Lower leg skin (tissue), 4 donors: ENCODE data around the gene FNBP1L. TPM values are rescaled to one million over a fixed set of nuclear protein-coding genes. Genes with fewer than 3 reads are reported as not detected.
"Not testable (repeated sequence)": the region's sequence is repeated elsewhere in the genome, so short reads cannot be mapped to it uniquely, and the experiment has no call there.

Source experiments
- DNase-seq, 2 donors: peaks; one replicate each; pipeline ENCODE4 v3.0.0-alpha.2; 2019; ENCODE audit warnings: low spot score in 2 of 2
- H3K4me3 ChIP-seq: fragments of 200-600 bp; sonication (generic); 2 replicates; pipeline ENCODE4 v1.5.1; 2017; ENCODE audit warnings: mild to moderate bottlenecking, low read depth; ENCODE audit not compliant: poor library complexity, severe bottlenecking
- POLR2A ChIP-seq, 2 donors: fragments of 450-650 bp; IDR thresholded peaks; one replicate each; pipeline ENCODE4 v1.6.1; 2016 to 2017; ENCODE audit warnings: antibody characterized with exemption in 2 of 2, mild to moderate bottlenecking in 1 of 2, moderate library complexity in 1 of 2
- WGBS, 2 donors: methylation state at CpG; one replicate each; pipeline ENCODE4 v1.1.5; 2018; 5-methylcytosine and 5-hydroxymethylcytosine counted together
- intact Hi-C: fragments of 100-400 bp; cut with DNase I; formaldehyde crosslinking; loops from one replicate; pipeline ENCODE4 v1.15.0; 2023; ENCODE audit warnings: low total_unique reads
- total RNA-seq, 4 donors: library from RNA; depleted of rRNA; stranded (reverse); fragments of >200 nt; gene quantifications; one replicate each; pipeline ENCODE4 v1.1.0, GENCODE V29; 2016
- TF ChIP-seq, protein P1 (sequence below), 3 donors: fragments of 450-650 bp; IDR thresholded peaks; one replicate each; pipeline ENCODE4 v1.5.1; 2016; ENCODE audit warnings: antibody characterized with exemption in 3 of 3, mild to moderate bottlenecking in 3 of 3, moderate library complexity in 2 of 3

FNBP1L gene
- total RNA-seq, 4 donors from 2014 or later = 19.4 to 30.4 (median 21.9) TPM

DNA sequence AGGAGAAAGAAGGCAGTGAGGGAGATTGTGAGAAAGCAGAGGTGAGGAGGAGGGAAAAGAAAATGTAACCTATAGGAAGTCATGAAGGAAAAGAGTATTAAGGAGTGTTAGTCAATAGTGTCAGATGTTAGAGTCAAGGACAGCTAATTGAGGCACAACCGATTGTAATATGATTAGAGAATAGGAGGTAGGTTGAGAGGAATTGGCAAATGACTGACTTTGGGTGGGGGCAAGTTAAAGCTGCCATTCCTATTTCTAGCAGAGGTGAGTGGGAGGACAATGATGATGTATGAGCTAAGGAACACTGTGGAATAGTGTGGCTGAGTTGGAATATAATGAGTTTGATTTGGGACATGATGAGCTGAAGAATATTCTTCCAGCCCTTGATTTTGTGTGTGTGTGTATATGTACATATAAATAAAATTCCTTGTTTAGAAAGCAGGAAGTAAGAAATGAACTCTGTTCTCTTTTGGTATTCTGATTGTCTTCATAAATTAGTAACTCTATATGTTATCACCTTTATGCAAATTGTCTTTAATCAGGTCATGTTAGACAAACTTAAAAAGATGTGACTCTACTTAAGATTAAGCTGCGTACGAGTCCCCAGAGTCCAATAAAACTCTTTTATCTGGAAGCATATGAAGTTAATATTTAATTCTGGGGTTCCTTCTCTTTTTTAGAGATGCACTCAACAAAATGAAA lies 98.4 kb downstream of the FNBP1L start:
- no peak for DNase-seq
- intact Hi-C loops = no loop called here
- WGBS, 2 donors = 92 to 93% methylated on average over 3 of the region's 3 CpGs
- no peak overlapping the region for H3K4me3 ChIP-seq
- no peak for TF ChIP-seq POLR2A (IDR thresholded peaks at IDR 0.05)
- TF ChIP-seq, protein P1, sequence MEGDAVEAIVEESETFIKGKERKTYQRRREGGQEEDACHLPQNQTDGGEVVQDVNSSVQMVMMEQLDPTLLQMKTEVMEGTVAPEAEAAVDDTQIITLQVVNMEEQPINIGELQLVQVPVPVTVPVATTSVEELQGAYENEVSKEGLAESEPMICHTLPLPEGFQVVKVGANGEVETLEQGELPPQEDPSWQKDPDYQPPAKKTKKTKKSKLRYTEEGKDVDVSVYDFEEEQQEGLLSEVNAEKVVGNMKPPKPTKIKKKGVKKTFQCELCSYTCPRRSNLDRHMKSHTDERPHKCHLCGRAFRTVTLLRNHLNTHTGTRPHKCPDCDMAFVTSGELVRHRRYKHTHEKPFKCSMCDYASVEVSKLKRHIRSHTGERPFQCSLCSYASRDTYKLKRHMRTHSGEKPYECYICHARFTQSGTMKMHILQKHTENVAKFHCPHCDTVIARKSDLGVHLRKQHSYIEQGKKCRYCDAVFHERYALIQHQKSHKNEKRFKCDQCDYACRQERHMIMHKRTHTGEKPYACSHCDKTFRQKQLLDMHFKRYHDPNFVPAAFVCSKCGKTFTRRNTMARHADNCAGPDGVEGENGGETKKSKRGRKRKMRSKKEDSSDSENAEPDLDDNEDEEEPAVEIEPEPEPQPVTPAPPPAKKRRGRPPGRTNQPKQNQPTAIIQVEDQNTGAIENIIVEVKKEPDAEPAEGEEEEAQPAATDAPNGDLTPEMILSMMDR (IDR thresholded peaks at IDR 0.05) = no peak

DNA sequence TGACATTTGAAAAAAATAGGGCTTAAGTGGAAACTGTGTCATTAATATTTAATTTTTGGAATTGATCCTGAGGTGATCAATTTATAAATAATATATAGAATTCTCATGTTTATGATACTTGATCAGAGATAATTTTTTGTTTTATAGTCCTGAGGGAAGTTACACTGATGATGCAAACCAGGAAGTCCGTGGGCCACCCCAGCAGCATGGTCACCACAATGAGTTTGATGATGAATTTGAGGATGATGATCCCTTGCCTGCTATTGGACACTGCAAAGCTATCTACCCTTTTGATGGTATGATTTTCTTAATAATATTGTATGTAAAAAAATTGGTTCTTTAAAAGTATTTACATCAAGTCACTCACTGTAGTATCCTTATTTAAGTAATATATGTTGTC lies 101.2 kb downstream of the FNBP1L start:
- DNase-seq = no peak
- no peak overlapping the region for H3K4me3 ChIP-seq
- TF ChIP-seq POLR2A (IDR thresholded peaks at IDR 0.05) = no peak
- TF ChIP-seq, protein P1 (IDR thresholded peaks at IDR 0.05) = no peak
- intact Hi-C loops = no loop called here
- 90 to 95% methylated on average over 1 of the region's 1 CpG for WGBS, 2 donors

DNA sequence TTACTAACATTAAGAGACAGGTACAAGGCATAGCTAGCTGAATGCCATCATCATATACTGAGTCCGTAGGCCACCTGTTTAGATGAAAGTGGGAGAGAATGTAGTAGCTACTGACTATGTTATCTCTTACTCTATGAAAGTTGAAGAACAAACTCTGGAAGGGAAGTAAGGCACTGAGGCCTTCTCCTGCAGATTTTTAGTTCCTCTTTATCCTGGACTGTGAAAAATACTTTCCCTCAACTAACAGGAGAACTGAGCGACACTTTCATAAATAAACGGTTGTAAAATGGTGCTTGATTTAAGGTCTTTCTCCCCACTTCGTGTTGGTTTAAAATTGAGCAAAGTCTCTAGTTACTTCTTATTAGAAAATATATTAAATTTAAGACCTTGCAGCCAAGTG lies 101.9 kb downstream of the FNBP1L start:
- H3K4me3 ChIP-seq = no peak overlapping the region
- intact Hi-C loops = no loop called here
- no peak for TF ChIP-seq POLR2A (IDR thresholded peaks at IDR 0.05)
- TF ChIP-seq, protein P1 (IDR thresholded peaks at IDR 0.05) = no peak
- 86 to 89% methylated on average over 4 of the region's 4 CpGs for WGBS, 2 donors
- no peak for DNase-seq

DNA sequence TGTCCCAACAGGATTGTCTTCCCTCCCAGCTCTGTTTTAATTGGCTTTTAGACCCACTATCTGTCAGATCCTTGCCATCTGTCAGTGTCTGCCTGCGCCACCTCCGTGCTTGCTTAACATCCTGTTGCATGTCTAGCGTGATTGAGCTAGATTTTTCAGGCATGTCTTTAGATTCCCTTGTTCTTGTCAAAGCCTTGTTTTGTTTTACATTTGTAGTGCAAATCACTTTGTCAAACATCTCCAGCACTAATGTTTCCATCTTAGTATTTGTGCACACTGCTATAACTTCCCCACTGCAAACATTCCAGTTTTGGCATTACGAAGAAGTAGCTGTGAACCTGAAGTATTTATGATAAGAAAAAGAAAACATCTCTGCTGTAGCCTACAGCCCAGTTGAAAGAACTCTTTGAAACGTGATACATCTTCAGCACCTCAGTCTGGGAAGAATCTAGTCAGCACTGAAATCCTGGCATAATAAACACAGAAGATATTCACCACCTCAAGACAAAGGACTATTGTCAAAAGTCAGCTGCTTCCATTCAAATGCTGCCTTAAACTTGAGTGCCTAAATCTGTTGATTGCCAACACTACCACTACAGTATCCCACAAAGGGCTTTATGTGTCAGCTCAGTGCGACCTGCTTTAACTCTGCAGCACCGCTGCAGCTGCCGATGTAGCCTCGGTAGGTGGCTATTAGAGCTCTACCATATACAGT lies 105.0 kb downstream of the FNBP1L start:
- intact Hi-C loops = no loop called here
- 59 to 61% methylated on average over 9 of the region's 9 CpGs for WGBS, 2 donors
- no peak for DNase-seq
- TF ChIP-seq, protein P1 (IDR thresholded peaks at IDR 0.05) = no peak
- TF ChIP-seq POLR2A (IDR thresholded peaks at IDR 0.05) = no peak
- no peak overlapping the region for H3K4me3 ChIP-seq

DNA sequence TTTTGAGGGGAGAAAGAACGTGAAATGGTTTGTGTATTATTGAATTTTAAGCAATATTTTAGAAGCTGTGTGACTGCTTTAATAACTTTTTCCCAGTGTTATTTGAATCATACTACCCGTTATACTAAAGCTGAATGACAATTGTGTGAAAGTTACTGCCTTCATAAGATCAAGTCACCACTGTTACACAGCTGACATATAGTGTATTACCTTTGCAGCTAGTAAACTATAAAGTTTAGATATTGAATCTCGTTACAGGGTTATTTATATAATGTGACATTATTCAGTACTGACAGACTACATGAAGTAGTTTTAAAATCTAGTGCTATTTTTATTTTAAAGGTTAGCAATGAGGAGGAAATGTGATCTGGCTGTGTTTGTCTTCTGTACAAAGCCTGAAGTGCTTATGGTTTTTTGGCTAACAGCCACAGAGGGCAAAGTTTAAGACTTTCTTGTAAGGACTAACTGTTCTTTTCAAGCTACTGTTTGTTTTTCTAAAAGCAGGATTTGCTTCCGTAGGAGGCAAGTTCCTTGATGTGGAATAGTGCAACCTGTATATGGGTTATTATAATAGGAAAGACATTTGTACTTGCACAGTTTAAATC lies 106.1 kb downstream of the FNBP1L start:
- DNase-seq, H3K4me3 ChIP-seq, intact Hi-C loops: not testable (repeated sequence)
- 58 to 63% methylated on average over 4 of the region's 4 CpGs for WGBS, 2 donors
